Neural cell (in vitro differentiated cells): ENCODE measurements around the gene TRPC4AP. TPM values are rescaled to one million over a fixed set of nuclear protein-coding genes. Genes with fewer than 3 reads are reported as not detected.

Source experiments
- H2AFZ ChIP-seq: fragments of 200-600, 300-800 bp; sonication (generic), shearing (Covaris generic); 2 replicates; pipeline ENCODE4 v1.6.0; 2014; ENCODE audit warnings: low read depth, mild to moderate bottlenecking, antibody characterized with exemption, low read length, moderate library complexity
- H3F3A ChIP-seq: fragments of 200-600 bp; shearing (Covaris generic); 2 replicates; pipeline ENCODE4 v1.6.1; 2016; ENCODE audit warnings: mild to moderate bottlenecking, moderate library complexity, mixed read lengths, antibody characterized with exemption, low read length; ENCODE audit not compliant: insufficient read depth, poor library complexity, severe bottlenecking
- H3K27ac ChIP-seq: fragments of 200-600, 300-800 bp; sonication (generic), shearing (Covaris generic); 2 replicates; pipeline ENCODE4 v1.5.1; 2014; ENCODE audit warnings: mild to moderate bottlenecking, low read length, moderate library complexity
- H3K27me3 ChIP-seq: fragments of 300-800, 200-600 bp; sonication (generic), shearing (Covaris generic); 2 replicates; pipeline ENCODE4 v1.6.0; 2014; ENCODE audit warnings: mild to moderate bottlenecking, low read depth, low read length, moderate library complexity; ENCODE audit not compliant: insufficient read depth
- H3K36me3 ChIP-seq: fragments of 300-800, 200-600 bp; sonication (generic), shearing (Covaris generic); 2 replicates; pipeline ENCODE4 v1.5.1; 2014; ENCODE audit warnings: mild to moderate bottlenecking, antibody characterized with exemption, low read length, moderate library complexity; ENCODE audit not compliant: insufficient read depth
- H3K4me2 ChIP-seq: fragments of 300-800, 200-600 bp; sonication (generic), shearing (Covaris generic); 2 replicates; pipeline ENCODE4 v1.6.0; 2014; ENCODE audit warnings: mild to moderate bottlenecking, low read length
- H3K4me3 ChIP-seq: fragments of 300-800, 200-600 bp; sonication (generic), shearing (Covaris generic); 2 replicates; pipeline ENCODE4 v1.5.1; 2014; ENCODE audit warnings: mild to moderate bottlenecking, low read length, moderate library complexity
- H3K79me2 ChIP-seq: fragments of 200-600 bp; shearing (Covaris generic); replicated peaks from 2 replicates; pipeline ENCODE4 v1.6.0; 2014; ENCODE audit warnings: mild to moderate bottlenecking, low read length, moderate library complexity; ENCODE audit not compliant: insufficient read depth
- H3K9ac ChIP-seq: fragments of 300-800, 200-600 bp; sonication (generic), shearing (Covaris generic); 2 replicates; pipeline ENCODE4 v1.6.1; 2016; ENCODE audit warnings: mild to moderate bottlenecking, low read length, mixed read lengths
- H3K9me2 ChIP-seq: fragments of 200-600 bp; shearing (Covaris generic); 2 replicates; pipeline ENCODE4 v1.6.1; 2016; ENCODE audit warnings: mild to moderate bottlenecking, low read length, mixed read lengths; ENCODE audit not compliant: insufficient read depth
- H3K9me3 ChIP-seq: fragments of 200-600, 300-800 bp; sonication (generic), shearing (Covaris generic); 2 replicates; pipeline ENCODE4 v1.6.1; 2016; ENCODE audit warnings: mild to moderate bottlenecking, mixed run types, low read length, moderate library complexity, mixed read lengths
- H4K20me1 ChIP-seq: fragments of 200-600 bp; shearing (Covaris generic); 2 replicates; pipeline ENCODE4 v1.6.1; 2016; ENCODE audit warnings: mild to moderate bottlenecking, mixed run types; ENCODE audit not compliant: insufficient read depth
- CTCF ChIP-seq: fragments of 450-650 bp; IDR thresholded peaks from 2 replicates; pipeline ENCODE4 v1.5.1; 2014; ENCODE audit warnings: antibody characterized with exemption, mild to moderate bottlenecking, moderate library complexity; ENCODE audit not compliant: poor library complexity, severe bottlenecking
- EP300 ChIP-seq: fragments of 450-650 bp; conservative IDR thresholded peaks from 2 replicates; pipeline ENCODE4 v1.6.1; 2014; ENCODE audit warnings: antibody characterized with exemption, mild to moderate bottlenecking, moderate library complexity; ENCODE audit not compliant: poor library complexity, severe bottlenecking
- EZH2 ChIP-seq: fragments of 200-600, 300-800 bp; shearing (Covaris generic), sonication (generic); IDR thresholded peaks from 2 replicates; pipeline ENCODE4 v1.6.1; 2014; ENCODE audit warnings: antibody characterized with exemption, low read length, borderline replicate concordance, mild to moderate bottlenecking; ENCODE audit not compliant: insufficient read depth, poor library complexity, severe bottlenecking
- MXI1 ChIP-seq: fragments of 450-650 bp; conservative IDR thresholded peaks from 2 replicates; pipeline ENCODE4 v1.6.1; 2014; ENCODE audit warnings: antibody characterized with exemption, mild to moderate bottlenecking; ENCODE audit not compliant: poor library complexity, severe bottlenecking
- POLR2AphosphoS5 ChIP-seq: IDR thresholded peaks from 2 replicates; pipeline ENCODE4 v1.6.1; 2012
- RAD21 ChIP-seq: fragments of 450-650 bp; conservative IDR thresholded peaks from 2 replicates; pipeline ENCODE4 v1.6.1; 2014; ENCODE audit warnings: antibody characterized with exemption, mild to moderate bottlenecking, moderate library complexity
- REST ChIP-seq: IDR thresholded peaks from 2 replicates; pipeline ENCODE4 v1.6.1; 2012; ENCODE audit warnings: borderline replicate concordance
- SMC3 ChIP-seq: fragments of 450-650 bp; conservative IDR thresholded peaks from 2 replicates; pipeline ENCODE4 v1.6.1; 2014; ENCODE audit warnings: antibody characterized with exemption, mild to moderate bottlenecking, moderate library complexity; ENCODE audit not compliant: poor library complexity
- TAF1 ChIP-seq: IDR thresholded peaks from 2 replicates; pipeline ENCODE4 v1.6.1; 2012; ENCODE audit warnings: low read depth
- polyA plus RNA-seq: library from polyadenylated mRNA; depleted of rRNA; stranded (reverse); fragments of >200 nt; gene quantifications from 2 replicates; pipeline ENCODE4 v1.2.3, GENCODE V29; 2014

Gene TRPC4AP
- polyA plus RNA-seq, 1 donor from 2014 or later: 85.9 TPM

DNA sequence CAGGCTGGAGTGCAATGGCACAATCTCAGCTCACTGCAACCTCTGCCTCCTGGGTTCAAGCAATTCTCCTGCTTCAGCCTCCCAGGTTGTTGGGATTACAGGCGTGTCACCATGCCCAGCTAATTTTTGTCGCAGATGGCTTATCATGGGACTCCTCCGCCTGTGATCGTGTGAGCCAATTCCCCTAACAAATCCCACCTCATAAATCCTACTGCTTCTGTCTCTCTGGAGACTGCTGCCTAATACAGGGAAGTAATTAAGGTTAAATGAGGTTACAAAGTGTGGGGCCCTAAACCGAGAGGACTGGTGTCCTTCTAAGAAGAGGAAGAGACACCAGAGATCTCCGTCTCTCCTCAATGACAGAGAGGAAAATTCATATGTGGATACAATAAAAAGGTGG is 52.0 kb downstream of the TRPC4AP start:
- Histone ChIP-seq H4K20me1 (no peaks in the 10 kb centered on the region), H3K36me3 (no peaks in the 10 kb centered on the region)

GRCh38 chr20:35039846-35040489 is 52.6 kb downstream of the TRPC4AP start:
- H3K4me2 ChIP-seq: peak overlapping the region; percentile 21
- H4K20me1 ChIP-seq: no peaks in the 10 kb centered on the region
- H3K4me3 ChIP-seq: peak overlapping the region; percentile 52
- H3K27ac ChIP-seq: peak overlapping the region; percentile 84
- peaks cover 3% of the 10 kb centered on the region for H3K36me3 ChIP-seq
- H3K79me2 ChIP-seq: no peaks in the 10 kb centered on the region
- H3F3A ChIP-seq: peaks cover 3% of the 10 kb centered on the region
- TF ChIP-seq TAF1 (no peak), EP300 (no peak), RAD21 (no peak), SMC3 (no peak), POLR2AphosphoS5 (no peak), REST (no peak), MXI1 (no peak), CTCF (no peak), EZH2 (no peak)
- no peaks in the 10 kb centered on the region for H3K9me2 ChIP-seq
- H2AFZ ChIP-seq: no peak overlapping the region
- H3K9me3 ChIP-seq: no peaks in the 10 kb centered on the region
- H3K9ac ChIP-seq: peak overlapping the region; percentile 11
- no peaks in the 10 kb centered on the region for H3K27me3 ChIP-seq

More for the DNA sequence above, 52.0 kb downstream of the TRPC4AP start:
- no peaks in the 10 kb centered on the region for H3K9me2 ChIP-seq
- no peak overlapping the region for H3K4me3 ChIP-seq
- H3K27me3 ChIP-seq: no peaks in the 10 kb centered on the region
- H2AFZ ChIP-seq: no peak overlapping the region
- H3K9me3 ChIP-seq: no peaks in the 10 kb centered on the region
- no peaks in the 10 kb centered on the region for H3K79me2 ChIP-seq
- no peak overlapping the region for H3K4me2 ChIP-seq
- H3F3A ChIP-seq: peaks cover 3% of the 10 kb centered on the region
- no peak for TF ChIP-seq SMC3
- no peak for TF ChIP-seq EP300
- no peak overlapping the region for H3K9ac ChIP-seq
- H3K27ac ChIP-seq: peak overlapping the region; percentile 84

- Histone ChIP-seq H3K9me3 (no peaks in the 10 kb centered on the region), H3K9ac (peak overlapping the region; percentile 43), H3K27me3 (no peaks in the 10 kb centered on the region), H2AFZ (no peak overlapping the region), H3K4me3 (peak overlapping the region; percentile 52), H3K79me2 (no peaks in the 10 kb centered on the region), H3F3A (peaks cover 3% of the 10 kb centered on the region), H3K4me2 (peak overlapping the region; percentile 42), H3K9me2 (no peaks in the 10 kb centered on the region), H4K20me1 (no peaks in the 10 kb centered on the region), H3K36me3 (peaks cover 12% of the 10 kb centered on the region), H3K27ac (peak overlapping the region; percentile 84)
- TF ChIP-seq MXI1 (no peak), POLR2AphosphoS5 (peak; percentile 8)
Observed at GRCh38 chr20:35039146-35039545, 53.5 kb downstream of the TRPC4AP start.
